Effector memory CD8-positive, alpha-beta T cell (primary cell): Measurements from ENCODE around the gene CAMTA1.
"Not testable (repeated sequence)": the region's sequence is repeated elsewhere in the genome, so short reads cannot be mapped to it uniquely, and the experiment has no call there.

Experiments
- ATAC-seq: fragments of 150-1000 bp; cut with Tn5 transposase; replicated peaks from 2 replicates; pipeline ENCODE4 v1.10.0; 2021; ENCODE audit warnings: mild to moderate bottlenecking, moderate library complexity
- DNase-seq, 3 experiments: peaks; one replicate each; pipeline ENCODE4 v3.0.0; 2021
- H3K27ac Mint-ChIP-seq, 2 donors: one replicate each; pipeline ENCODE4 v1.8.0; 2022; ENCODE audit warnings: mild to moderate bottlenecking in 2 of 2, mixed read lengths in 2 of 2, moderate library complexity in 2 of 2
- H3K27me3 Mint-ChIP-seq, 2 donors: one replicate each; pipeline ENCODE4 v1.8.0; 2022; ENCODE audit warnings: mixed read lengths in 2 of 2
- H3K36me3 Mint-ChIP-seq: one replicate; pipeline ENCODE4 v1.8.0; 2022; ENCODE audit warnings: mild to moderate bottlenecking, moderate library complexity, mixed read lengths; ENCODE audit not compliant: insufficient read depth
- H3K4me1 Mint-ChIP-seq, 2 donors: one replicate each; pipeline ENCODE4 v1.8.0; 2022; ENCODE audit warnings: low read depth in 2 of 2, mixed read lengths in 2 of 2
- H3K4me3 Mint-ChIP-seq, 2 donors: one replicate each; pipeline ENCODE4 v1.8.0; 2022; ENCODE audit warnings: mild to moderate bottlenecking in 2 of 2, mixed read lengths in 2 of 2, moderate library complexity in 2 of 2
- H3K9me3 Mint-ChIP-seq, 2 donors: one replicate each; pipeline ENCODE4 v1.8.0; 2022; ENCODE audit warnings: mixed read lengths in 2 of 2

CAMTA1 gene

GRCh38 chr1:7695497-7696117 lies 910.4 kb downstream of the CAMTA1 start:
- peaks cover 0 to 10% of the 10 kb centered on the region in 2 donors for H3K9me3 Mint-ChIP-seq
- H3K27ac Mint-ChIP-seq, result no peak overlapping the region
- H3K36me3 Mint-ChIP-seq, result no peaks in the 10 kb centered on the region
- no peak for ATAC-seq
- DNase-seq, result no peak
- peaks cover 10 to 15% of the 10 kb centered on the region in 2 donors for H3K4me1 Mint-ChIP-seq
- peaks cover 28 to 35% of the 10 kb centered on the region in 2 donors for H3K27me3 Mint-ChIP-seq
- H3K4me3 Mint-ChIP-seq, result no peak overlapping the region

- DNase-seq (no peak), ATAC-seq (peak; percentile 24)
- peaks cover 10 to 25% of the 10 kb centered on the region in 2 donors for H3K4me1 Mint-ChIP-seq
- no peak overlapping the region for H3K27ac Mint-ChIP-seq
- peaks cover 20 to 31% of the 10 kb centered on the region in 2 donors for H3K27me3 Mint-ChIP-seq
- H3K9me3 Mint-ChIP-seq, result no peaks in the 10 kb centered on the region
- no peak overlapping the region for H3K4me3 Mint-ChIP-seq
- H3K36me3 Mint-ChIP-seq, result peaks cover 5% of the 10 kb centered on the region
Measured at GRCh38 chr1:7698641-7699040, 913.4 kb downstream of the CAMTA1 start.

DNA sequence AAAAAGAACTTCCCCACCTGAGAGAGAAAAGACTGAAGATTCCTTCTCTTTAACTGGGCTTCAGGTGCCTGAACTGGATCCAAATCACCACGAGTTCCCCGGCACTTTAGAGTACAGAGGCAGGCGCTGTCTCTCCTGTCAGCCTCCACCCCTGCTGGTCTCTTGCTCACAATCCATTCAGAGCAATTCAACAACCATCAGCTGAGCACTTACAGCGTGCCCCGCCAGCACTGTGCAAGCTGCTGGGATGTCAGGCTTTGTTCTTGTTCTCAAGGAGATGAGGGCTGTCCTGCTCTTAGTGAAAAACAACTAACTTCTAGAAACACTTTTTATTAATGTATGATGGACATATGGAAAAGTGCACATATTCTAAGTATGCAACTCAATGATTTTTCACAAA lies 917.1 kb downstream of the CAMTA1 start:
- peaks cover 15% of the 10 kb centered on the region for H3K36me3 Mint-ChIP-seq
- no peaks in the 10 kb centered on the region for H3K9me3 Mint-ChIP-seq
- DNase-seq, result no peak
- H3K27me3 Mint-ChIP-seq, result peaks cover 25 to 38% of the 10 kb centered on the region in 2 donors
- peak overlapping the region in 1 of 2 donors; percentile 84 for H3K4me3 Mint-ChIP-seq
- H3K4me1 Mint-ChIP-seq, result peaks cover 18 to 32% of the 10 kb centered on the region in 2 donors
- no peak overlapping the region for H3K27ac Mint-ChIP-seq
- ATAC-seq, result no peak

DNA sequence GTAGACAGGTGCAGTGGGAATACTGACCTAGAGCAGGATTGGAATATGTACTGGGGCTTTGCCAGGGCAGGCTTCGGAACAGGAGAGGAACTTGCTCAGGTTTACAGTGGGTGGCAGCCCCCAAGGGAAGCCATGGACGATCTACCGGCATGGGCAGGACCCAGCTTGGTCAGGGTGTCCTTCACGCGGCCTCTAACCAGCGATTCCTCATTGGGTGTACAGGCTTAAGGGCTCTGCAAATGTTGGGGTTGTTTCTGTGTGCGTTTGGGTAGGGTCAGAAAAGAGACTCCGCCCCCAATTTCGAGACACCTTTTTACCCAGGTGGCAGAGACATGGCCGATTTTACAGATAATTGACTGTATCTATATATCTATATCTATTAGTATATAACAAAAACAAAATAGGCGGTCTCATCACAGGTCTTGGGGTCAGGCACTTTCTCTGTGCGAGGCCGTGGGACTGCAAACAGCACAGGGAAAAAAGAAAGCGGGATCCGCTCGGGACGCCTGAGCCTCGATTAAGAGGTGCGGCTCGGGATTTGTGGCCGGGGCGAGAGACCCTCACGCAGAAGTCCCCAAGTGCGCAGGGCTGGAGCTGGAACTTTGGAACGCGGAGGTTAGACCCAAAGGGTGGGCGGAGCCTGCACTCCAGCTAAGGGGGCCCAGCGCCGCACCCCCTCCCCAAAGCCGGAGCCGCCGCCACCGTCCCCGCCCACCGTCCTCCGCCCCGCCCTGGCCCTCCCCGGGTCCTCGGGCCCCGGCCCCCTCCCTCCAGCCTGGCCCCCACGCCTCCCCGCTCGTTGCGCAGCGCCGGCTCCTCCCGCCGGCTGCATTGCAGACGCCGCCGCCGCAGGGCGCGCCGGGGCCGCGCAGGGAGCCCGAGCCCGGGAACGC lies 918.3 kb downstream of the CAMTA1 start:
- Mint-ChIP-seq H3K27me3 (peaks cover 33 to 48% of the 10 kb centered on the region in 2 donors), H3K4me1 (peaks cover 18 to 32% of the 10 kb centered on the region in 2 donors), H3K9me3 (no peaks in the 10 kb centered on the region), H3K27ac (peak overlapping the region in 1 of 2 donors; percentile 57), H3K36me3 (peaks cover 15% of the 10 kb centered on the region), H3K4me3 (peak overlapping the region; percentile 79 to 84)
- ATAC-seq (peak; percentile 28), DNase-seq (peak in 2 of 3 experiments; percentile 21 to 28)

DNA sequence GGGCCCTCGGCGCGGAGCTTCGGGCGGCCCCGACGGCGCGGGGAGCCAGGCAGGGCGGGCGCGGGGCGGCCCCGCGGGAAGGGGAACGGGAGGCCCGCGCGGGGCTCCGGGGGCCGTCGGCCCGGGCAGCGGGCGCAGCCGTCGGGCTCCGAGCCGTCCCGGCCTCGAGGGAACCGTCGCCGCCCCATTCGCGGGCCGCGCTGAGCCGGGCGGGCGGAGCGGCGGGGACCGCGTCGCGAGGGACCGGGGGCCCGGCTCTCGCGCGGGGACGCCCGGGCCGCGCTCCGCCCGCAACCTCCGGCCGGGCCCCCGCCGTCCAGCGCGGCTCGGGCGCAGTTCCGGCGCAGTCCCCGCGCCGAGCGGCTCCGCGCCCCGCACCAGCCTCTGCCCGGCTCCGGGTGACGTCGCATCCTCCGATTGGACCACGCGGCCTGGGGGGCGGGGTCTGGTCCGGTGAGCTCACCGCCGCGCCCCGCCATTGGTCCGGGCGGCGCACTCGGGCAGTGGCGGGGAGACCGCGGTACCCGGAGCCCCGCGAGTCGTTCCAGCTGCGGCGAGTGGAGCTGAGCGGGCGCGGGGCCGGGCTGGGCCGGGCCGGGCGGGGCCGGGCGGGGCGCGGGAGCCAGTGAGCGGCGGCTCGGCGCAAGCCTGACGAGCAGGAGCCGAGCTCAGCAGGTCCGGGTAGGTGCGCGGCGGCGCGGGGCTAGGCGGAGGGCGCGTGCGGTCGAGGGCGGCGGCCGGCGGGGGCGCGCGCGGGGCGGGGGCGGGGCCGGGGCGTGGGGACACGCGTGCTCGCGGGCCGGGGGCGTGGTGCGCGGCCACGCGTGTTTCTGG lies 919.2 kb downstream of the CAMTA1 start:
- DNase-seq (peak; percentile 84 to 95 (median 93)), ATAC-seq (peak; percentile 85)
- Mint-ChIP-seq H3K36me3 (peaks cover 15% of the 10 kb centered on the region), H3K9me3 (no peaks in the 10 kb centered on the region), H3K27ac (peak overlapping the region in 1 of 2 donors; percentile 95), H3K4me1 (peaks cover 10 to 24% of the 10 kb centered on the region in 2 donors), H3K4me3 (peak overlapping the region; percentile 85 to 89), H3K27me3 (peaks cover 41 to 55% of the 10 kb centered on the region in 2 donors)

DNA sequence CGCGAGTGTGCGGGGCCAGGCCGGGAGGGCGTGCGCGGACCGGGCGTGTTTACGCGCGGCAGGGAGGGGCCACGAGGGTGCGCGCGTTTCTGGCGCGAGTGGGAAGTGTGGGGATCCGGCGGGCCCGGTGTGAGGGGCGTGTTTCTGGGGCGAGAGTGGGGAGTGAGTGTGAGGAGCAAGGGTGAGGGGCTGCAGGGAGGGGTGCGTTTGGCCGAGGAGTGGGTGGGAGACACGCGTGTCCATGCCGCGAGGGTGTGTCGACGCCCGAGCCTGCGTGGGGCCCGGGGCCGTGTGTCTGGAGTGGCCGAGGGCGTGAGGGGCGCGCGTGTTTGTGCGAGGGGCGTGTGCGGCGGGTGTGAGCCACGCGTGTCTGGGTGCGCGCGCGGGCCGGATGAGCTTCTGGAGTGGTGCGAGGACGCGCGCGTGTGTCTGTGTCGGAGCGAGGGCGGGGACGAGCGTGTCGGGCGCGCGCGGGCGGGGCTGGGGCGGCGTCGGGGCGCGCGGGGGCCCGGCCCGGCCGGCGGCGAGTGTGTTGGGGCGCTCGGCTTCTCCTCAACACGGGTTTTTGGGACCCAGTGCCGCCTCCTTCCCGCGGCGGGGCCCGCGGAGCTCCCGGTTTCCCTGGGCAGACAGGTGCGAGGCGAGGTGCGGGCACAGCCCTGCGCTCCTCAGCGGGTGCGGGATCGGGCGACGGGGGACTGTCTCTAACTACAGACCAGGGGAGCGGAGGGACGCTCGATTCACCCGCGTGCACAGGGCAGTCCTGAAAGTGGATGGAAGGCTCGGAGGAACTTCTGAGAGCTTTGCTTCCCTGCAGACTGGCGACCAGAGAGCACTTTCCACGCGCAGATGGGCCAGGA lies 920.0 kb downstream of the CAMTA1 start:
- Mint-ChIP-seq H3K4me3 (peak overlapping the region; percentile 85 to 89), H3K27me3 (peaks cover 41 to 60% of the 10 kb centered on the region in 2 donors), H3K4me1 (peaks cover 7 to 17% of the 10 kb centered on the region in 2 donors), H3K27ac (peak overlapping the region in 1 of 2 donors; percentile 95), H3K36me3 (peaks cover 15% of the 10 kb centered on the region), H3K9me3 (no peaks in the 10 kb centered on the region)
- ATAC-seq (peak; percentile 28), DNase-seq (peak; percentile 28 to 64 (median 57))

DNA sequence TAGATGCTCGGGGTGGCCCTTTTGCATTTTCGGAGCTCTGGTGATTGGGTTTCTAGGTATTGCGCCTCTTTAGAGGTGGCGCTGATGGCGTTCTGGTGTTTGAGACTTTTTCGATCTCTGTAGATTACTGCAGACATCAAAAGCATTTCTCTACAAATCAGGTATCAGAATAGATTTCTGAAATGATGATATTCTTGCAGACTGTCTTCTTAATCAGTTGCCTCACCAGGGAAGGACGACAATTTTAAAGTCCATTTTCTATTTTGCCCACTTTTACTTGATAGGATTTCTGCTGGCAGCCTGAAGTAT lies 920.6 kb downstream of the CAMTA1 start:
- Mint-ChIP-seq H3K4me1 (peaks cover 7 to 17% of the 10 kb centered on the region in 2 donors), H3K4me3 (peak overlapping the region; percentile 85 to 89), H3K36me3 (peaks cover 15% of the 10 kb centered on the region), H3K9me3 (no peaks in the 10 kb centered on the region), H3K27me3 (peaks cover 46 to 62% of the 10 kb centered on the region in 2 donors), H3K27ac (peak overlapping the region in 1 of 2 donors; percentile 70)
- DNase-seq (no peak), ATAC-seq (no peak)

DNA sequence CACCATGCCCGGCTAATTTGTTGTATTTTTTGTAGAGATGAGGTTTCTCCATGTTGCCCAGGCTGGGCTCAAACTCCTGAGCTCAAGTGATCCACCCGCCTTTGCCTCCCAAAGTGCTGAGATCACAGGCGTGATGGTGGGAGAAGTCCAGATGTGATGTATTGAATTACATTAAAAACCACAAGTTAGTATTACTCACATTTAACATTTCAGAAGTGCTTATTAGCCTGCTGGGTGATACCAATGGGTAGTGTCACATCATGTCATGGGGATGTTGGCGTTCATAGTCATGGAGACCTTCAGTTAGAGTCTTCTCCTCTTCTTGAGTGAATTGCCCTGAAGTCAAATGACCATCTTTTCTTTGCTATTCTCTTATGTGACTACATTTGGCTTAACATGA lies 922.3 kb downstream of the CAMTA1 start:
- no peaks in the 10 kb centered on the region for H3K9me3 Mint-ChIP-seq
- H3K27ac Mint-ChIP-seq, result no peak overlapping the region
- H3K36me3 Mint-ChIP-seq, result peaks cover 10% of the 10 kb centered on the region
- ATAC-seq (no peak), DNase-seq (no peak)
- H3K4me1 Mint-ChIP-seq, result peaks cover 7 to 12% of the 10 kb centered on the region in 2 donors
- H3K27me3 Mint-ChIP-seq, result peaks cover 44 to 63% of the 10 kb centered on the region in 2 donors
- H3K4me3 Mint-ChIP-seq, result no peak overlapping the region

GRCh38 chr1:7708065-7708464 lies 922.8 kb downstream of the CAMTA1 start:
- Mint-ChIP-seq H3K27me3 (peaks cover 43 to 63% of the 10 kb centered on the region in 2 donors), H3K36me3 (peaks cover 10% of the 10 kb centered on the region)
- not testable (repeated sequence) for H3K9me3 Mint-ChIP-seq, H3K4me3 Mint-ChIP-seq, H3K4me1 Mint-ChIP-seq, H3K27ac Mint-ChIP-seq, DNase-seq, ATAC-seq

DNA sequence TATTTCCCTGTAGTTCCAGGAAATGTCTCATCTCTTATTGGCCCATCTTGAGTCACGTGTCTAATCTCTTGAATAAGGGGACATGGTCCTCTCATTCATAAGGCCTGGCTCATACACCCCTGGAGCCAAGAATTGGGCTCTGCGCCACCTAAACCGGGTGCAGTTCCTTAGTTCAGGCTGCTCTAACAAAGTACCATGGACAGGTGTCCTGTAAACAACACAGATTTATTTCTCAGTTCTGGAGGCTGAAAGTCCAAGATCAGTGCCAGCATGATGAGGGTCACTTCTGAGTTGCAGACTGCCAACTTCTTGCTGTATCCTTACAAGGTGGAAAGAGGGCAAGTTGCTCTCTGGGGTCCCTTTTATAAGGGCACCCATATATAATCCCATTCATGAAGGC lies 925.6 kb downstream of the CAMTA1 start:
- Mint-ChIP-seq H3K4me3 (no peak overlapping the region), H3K4me1 (peaks cover 1 to 2% of the 10 kb centered on the region in 2 donors), H3K36me3 (peaks cover 4% of the 10 kb centered on the region), H3K27me3 (peaks cover 46 to 69% of the 10 kb centered on the region in 2 donors), H3K27ac (peak overlapping the region in 1 of 2 donors; percentile 46), H3K9me3 (no peaks in the 10 kb centered on the region)
- DNase-seq (no peak), ATAC-seq (no peak)

DNA sequence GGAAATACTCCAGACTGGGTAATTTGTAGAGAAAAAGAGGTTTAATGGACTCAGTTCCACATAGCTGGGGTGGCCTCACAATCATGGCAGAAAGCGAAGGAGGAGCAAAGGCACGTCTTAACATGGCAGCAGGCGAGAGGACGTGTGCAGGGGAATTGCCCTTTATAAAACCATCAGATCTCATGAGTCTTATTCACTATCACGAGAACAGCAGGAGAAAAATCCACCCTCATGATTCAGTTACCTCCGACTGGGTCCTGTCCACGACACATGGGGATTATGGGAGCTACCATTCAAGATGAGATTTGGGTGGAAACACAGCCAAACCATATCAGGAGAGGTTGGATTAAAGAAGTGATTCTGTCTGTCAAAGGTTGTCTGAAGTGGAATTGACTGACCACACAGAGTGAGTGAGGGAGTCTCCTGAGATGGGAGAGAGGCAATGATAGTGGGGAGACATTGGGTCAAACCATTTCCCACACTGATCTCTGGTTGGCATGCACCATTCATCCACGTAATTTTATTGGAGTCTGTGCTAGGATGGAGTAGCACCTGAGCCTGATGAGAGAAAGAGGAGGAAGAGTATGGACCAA lies 927.6 kb downstream of the CAMTA1 start:
- no peak overlapping the region for H3K27ac Mint-ChIP-seq
- H3K27me3 Mint-ChIP-seq, result peaks cover 34 to 57% of the 10 kb centered on the region in 2 donors
- no peak overlapping the region for H3K4me3 Mint-ChIP-seq
- H3K4me1 Mint-ChIP-seq, result no peaks in the 10 kb centered on the region
- ATAC-seq, result no peak
- no peaks in the 10 kb centered on the region for H3K9me3 Mint-ChIP-seq
- no peaks in the 10 kb centered on the region for H3K36me3 Mint-ChIP-seq
- DNase-seq, result no peak

- no peaks in the 10 kb centered on the region for H3K9me3 Mint-ChIP-seq
- H3K36me3 Mint-ChIP-seq, result no peaks in the 10 kb centered on the region
Measured at GRCh38 chr1:7716506-7716905, 931.3 kb downstream of the CAMTA1 start.

More at GRCh38 chr1:7716506-7716905, 931.3 kb downstream of the CAMTA1 start:
- peaks cover 0 to 3% of the 10 kb centered on the region in 2 donors for H3K4me1 Mint-ChIP-seq
- ATAC-seq, result no peak
- DNase-seq, result no peak
- no peak overlapping the region for H3K27ac Mint-ChIP-seq
- peaks cover 30 to 58% of the 10 kb centered on the region in 2 donors for H3K27me3 Mint-ChIP-seq
- no peak overlapping the region for H3K4me3 Mint-ChIP-seq
